Cerebellar nuclear complex (tissue), 1 donor: ENCODE data around the gene NFIB.

Experiments
- DNase-seq, 2 experiments: peaks; one replicate each; lab custom pipeline; 2025; lab: John Stamatoyannopoulos, UW

The NFIB gene

DNA sequence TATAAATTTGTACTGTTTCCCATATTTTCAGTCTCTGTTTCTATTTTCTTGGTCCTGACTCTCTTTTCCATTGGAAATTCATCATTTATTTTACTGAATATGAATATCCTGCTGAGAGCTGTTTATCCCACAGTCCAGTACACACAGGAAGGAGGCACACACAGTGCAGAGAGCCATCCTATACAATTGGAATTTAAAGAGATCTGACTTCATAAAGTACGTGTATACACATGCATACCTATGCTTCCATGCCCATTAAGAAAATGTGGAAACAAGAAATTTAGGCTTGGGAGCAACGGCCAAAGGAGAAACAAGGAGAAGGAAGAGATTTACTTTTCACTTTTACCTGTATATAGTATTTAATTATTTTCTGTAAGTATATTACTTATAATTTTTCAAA is 99.2 kb downstream of the NFIB start:
- no peak for DNase-seq

DNA sequence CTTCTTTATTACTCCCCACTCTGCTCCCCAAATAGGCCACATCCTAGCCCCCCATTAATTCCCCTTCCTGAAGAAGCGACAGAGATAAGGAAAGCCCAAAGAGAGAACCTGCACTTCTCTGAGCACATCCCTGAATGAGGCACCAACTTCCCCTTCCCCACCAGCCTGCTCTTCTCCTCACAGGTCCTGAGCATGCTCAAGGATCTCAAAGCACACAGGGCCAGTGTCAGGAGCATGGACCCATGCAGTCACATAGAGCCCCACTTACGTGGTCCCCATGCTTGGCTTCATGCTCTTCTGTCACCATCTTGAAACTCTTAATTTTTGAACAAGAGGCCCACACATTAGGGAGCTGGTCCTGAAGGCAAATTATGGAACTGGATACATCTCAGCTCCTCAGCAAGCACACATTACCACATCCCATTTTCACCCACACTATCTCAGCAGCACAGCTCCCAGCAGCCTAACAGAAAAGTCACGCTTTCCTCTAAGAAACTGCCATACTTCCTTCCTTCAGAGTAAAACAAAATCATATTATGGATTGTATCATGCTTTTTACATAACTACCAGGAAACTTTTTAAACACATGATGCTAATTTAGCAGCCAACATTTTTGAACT is 99.8 kb downstream of the NFIB start:
- DNase-seq, result no peak

DNA sequence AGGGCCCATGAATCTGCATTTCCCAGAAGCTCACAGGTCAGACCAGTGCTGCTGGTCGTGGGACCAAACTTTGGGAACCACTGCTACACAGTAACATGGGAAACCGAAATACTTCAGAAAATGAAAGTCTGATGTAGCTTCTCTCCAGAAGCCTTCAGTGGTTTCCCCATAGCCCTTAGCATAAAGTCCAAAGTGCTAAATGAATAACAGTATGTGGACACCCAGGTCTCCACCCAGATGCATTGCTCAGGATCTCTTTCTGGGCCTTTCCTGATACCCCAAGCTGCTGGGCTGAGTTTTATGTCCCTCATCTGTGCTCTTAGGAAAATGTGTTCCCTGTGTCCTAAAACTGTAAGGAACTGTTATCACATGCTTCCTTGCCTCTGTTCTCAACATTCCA is 100.4 kb downstream of the NFIB start:
- DNase-seq, result no peak

DNA sequence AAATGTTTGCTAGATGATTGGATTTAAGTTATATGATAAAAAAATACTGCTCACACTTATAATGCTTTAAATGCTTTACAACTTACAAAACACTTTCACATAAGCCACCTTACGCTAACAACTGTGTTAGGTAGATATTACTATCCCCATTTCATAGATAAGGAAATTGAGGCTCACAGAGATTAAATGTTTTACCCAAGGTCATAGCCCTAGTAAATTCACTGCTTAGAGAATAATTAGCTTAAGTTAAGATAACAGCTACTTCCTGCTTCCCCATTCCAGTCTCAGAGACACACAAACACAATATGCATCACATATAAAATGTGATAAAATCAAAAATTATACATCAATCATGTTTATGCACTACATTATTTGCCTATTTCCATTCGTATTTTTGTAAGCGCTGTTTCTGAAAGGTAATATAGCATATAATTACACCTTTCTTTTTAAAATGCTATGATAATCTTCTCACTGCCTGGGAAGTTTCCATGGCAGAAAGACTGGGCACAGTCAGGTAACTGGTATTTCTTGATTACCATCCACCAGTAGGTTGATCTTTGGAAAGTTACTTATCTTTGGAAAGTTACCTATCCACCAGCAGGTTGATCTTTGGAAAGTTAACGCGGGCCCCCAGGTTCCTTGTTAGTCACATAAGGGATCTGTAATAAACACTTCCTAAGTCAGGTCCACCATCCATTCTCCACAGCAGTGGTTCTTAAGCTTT is 101.1 kb downstream of the NFIB start:
- DNase-seq, result no peak

DNA sequence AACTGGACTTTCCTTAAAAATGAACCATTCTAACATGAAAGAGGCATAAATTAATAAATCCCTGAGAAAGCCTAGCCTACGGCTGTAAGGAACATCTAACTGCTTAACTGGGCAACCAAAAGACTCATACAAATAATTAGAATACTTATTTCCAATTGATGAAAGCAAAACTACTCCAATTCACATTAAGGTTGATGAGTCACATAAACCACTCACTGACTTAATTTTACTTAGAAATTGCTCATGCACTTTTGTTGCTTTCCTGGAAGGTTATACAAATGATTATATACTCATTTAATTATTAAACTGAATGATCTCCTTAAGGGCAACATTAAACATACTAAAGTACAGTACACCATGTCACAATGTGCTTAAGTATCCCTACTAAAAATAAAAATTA is 101.9 kb downstream of the NFIB start:
- no peak for DNase-seq

DNA sequence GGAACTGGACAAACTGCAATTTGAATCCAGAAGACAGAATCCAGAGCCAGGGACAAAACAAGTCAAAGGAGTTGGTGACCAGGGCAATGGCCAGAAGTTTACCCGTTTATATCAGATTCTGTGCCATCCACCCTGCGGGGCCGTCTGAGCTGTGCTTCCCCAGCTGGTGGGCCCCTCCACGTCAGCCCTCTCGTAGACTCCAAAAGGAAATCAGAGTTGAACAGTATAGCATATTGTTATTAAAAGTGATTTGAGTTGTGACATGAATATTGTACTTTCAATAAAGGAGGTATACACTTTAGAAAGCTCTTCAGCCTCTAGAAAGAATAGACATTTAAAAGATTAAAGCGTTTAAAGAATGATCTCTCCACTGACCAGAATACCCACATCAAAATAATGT is 102.4 kb downstream of the NFIB start:
- no peak for DNase-seq

DNA sequence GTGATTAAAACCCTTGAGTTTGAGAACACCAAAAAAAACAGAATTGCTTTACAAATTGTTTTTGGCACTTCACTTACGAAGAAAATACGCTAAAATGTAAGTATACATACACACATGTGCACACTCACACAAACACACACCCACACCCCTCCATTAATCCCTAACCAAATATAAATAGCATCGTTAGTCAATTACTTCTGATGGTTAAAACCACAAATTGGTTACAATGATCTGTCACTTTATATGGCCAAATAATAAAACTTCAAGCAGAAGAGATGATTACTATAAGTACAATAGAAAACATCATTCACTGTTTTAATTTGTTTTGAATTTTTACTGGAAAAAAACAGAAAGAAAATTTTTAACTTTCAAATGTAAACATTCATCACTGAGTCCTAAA is 103.5 kb downstream of the NFIB start:
- DNase-seq, result no peak

DNA sequence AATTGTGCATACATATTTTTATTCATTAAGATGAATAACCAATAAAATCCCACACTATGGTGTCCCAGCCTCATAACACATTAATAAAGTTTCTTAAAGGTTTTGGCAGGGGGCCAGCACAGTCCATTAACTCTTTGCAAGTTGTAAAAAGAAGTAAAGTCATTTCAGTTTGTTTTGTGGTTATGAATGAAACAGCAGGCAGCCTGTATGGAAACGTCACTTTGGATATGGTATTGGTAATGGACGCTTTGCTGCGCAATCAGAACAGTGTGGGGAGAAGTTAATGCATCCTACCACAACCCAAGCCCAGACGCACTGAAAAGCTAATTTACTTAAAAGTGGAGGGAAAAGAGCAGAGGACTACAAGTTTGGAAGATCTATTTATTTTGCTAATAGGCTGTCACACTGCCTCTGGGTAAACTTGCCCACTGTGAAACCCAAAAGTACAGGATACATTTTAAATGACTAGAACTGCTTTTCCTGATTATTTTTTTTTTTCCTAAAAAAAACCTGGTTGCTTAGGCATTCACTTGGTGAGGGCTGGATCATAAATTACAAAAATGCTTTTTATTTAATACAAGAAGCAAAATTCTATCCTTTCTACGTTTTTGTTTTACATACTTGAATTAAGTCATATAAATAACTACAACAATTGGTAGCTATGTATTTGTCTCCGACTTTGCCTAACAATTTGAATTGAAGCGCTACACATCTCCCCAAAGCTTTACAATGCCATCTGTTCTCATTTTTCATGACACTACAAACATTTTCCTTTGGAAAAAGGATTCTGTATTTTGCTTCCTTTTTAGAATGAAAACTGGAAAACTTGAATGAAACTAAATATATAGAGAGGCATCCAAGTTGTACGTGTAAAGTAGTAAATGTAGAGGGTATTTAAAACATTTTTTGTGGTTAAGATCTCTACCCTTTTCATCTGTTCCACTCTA is 104.3 kb downstream of the NFIB start:
- no peak for DNase-seq

DNA sequence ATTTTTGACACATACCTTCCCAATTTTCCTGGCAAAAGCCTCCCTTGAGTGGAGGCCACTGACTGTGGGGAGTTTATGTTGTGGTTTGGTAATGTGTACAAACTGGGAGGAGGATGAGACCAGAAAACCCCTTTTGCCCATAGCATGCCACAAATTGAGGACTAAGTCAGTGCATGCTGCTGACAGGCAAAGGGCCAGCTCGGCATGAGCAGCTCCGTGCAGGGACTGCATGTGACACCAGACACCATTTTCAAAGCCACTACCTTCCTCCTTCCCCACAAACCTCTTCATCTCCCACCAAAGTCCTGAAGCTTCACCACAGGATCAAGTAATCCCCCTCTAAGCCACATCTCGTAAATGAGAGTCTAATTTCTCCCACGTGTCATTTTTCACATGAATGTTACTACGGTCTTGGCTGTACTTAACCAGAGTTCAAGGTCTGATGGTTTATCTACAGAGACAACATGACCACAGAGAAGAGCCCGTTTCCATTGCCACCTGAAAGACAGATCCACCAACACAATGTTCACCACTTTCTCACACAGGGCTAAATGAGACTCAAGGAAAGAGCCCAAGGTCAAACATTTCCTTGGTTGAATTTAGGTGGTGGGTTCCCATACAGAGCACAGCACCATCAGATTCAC is 106.5 kb downstream of the NFIB start:
- DNase-seq, result no peak

DNA sequence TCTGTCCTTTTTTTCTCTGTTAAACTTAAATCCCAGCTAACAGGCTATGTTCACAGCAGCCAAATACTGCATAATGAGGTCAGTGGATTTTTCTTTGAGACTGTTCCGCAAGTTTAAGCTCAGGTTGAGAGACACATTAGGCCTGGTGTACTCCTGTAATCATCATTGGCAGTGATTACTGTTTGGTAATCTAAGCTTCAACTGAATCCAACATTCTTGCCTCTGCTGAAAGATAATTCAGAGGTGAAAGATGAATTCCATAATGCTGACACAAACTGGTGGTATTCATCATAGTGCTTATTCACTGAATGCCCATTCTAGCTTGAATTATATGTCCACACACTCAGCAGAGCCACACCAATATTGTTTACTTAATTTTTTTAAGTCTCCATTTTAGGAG is 108.5 kb downstream of the NFIB start:
- DNase-seq, result no peak

DNA sequence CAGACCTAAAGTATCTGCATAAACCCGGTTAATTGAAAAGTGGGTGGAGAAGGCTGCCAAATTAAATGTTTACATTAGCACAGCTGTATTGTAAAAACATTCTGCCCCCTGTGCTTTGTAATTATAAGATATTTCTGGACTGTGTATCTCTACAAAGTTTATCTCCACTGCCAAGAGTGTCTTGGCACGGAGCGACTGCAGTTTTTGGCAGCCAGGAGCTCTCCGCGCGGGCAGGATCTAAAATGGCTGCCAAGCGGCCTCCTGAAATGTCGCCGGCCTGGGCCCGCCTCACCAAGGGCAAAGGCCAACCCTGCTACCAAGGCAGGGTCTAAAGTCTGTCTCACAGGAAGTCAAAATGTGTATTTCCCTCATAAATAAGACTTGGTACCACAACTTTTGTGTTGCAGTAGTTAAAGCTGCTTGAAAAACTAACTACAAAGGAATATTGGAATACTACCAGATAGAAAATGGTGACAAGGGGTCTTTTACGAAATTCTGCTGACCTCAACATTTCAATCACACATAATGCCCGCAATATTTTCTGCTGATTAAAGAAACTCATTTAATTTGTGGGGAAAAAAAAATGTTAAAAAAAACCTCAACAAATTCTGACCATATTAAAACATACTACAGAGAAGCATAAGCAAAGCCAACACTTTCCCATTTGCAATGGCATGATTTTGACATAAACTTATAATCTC is 110.4 kb downstream of the NFIB start:
- DNase-seq, result peak; percentile 42 to 58

DNA sequence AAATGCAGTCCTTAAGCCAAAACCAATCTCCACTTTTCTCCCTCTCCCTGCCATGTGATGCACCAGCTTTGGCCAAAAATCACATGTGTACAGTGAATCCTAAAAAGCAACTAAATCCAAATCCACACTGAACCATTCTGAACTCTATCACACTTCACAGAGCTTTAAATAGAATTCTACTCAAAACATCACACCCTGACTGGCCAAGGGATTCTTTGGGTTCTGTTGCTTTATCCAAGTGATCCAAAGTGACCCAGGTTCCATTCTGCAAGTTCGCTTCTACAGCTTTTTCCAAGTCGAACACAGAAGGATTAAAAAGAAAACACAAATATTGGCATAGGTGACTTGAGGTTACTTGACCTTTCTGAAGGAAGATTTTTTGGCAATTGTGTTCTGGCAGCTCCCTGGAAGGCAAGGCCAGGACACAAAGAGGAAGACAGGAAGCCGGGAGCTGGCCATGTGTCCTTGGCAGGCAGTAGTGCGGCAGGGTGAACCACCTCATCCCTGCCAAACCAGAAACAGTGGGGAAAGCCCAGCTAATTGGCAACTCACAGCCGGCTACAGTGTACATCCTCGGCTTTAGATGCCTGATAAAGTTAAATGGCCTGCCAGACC is 115.0 kb downstream of the NFIB start:
- DNase-seq, result peak; percentile 90 to 96

DNA sequence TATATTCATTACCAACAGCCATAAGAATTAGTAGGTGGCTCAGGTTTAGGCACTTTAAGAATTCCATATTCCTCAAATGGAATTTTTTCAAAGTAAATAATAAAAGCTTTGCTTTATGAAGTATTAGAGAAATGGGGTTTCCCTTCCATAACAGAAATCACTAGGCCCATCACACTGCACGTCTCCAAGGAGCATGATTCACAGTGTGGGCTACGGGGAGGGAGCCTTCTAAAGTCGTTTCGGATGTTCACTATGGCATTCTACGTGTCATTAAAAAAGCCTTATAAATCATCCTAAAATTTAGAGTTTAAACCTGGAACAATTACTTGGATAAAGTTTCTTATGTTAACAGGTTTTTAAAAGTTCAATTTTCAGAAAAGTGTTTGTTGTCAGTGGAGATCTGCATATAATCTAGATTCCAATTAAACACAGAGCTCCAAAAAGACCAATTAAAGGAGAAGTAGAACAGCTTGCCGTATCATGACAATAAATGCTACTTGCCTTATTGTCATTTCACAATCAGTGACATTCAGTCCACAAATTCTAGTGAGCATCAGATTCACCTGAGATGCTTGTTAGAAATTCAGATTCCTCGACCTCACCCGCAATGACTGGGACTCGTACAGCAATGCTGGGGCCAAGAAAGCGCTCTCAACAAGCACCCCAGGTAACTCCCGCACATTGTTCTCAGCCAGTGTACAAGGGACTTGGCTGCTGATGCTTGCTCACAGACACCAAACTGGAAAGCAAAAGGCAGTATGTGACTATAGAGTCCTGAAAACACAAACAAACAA is 115.7 kb downstream of the NFIB start:
- DNase-seq, result no peak

DNA sequence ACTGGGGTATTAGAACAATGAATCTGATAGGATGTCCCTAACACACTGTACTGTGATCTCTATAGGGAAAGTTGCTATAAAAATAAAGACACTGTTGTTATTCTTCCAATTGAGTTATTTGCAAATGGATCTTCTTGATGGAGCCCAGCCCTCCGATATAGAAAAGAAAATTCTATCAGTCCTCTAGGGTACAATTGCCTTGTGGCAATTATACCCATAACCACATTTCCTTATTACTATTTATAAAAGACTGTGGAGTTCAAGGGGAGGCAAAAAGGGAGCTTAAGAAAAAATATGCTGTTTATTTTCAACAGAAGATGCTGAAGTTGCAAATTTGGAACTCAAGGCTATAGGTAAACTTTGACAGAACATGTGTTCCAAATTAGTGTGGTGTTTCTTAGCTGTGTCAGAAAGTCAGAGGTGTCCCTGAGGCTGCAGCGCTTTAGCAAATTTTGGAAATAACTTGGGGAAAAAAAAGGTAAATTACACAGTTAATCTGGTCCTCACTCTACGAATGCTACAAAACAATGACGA is 116.5 kb downstream of the NFIB start:
- DNase-seq, result no peak

DNA sequence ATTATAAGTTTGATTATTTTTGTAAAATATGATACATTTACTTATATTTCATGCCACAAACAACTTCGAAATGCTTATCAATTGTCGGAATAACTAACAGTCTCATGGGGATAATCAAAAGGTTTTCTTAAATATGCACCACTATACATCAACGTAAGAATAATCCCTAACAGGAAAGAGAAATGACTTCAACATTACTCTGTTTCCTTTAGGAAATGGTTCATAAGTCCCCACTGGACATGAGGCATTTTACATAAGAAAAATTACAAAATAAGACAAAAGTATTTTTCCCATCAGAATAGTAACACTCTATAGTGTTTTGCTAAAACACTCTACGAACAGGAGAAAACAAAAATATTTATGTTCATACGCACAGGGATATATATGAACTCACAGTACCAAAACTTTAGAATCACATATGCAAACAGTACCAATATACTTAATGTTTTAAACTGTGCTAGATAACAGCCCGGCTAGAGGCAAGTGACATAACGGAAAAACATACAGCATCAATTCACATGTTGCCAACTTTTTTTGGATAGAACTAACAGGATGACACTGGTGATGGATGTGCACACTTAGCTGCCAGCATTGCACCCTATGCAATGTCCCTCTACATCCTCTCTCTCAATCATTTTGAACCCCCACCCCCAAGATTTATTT is 120.5 kb downstream of the NFIB start:
- no peak for DNase-seq

DNA sequence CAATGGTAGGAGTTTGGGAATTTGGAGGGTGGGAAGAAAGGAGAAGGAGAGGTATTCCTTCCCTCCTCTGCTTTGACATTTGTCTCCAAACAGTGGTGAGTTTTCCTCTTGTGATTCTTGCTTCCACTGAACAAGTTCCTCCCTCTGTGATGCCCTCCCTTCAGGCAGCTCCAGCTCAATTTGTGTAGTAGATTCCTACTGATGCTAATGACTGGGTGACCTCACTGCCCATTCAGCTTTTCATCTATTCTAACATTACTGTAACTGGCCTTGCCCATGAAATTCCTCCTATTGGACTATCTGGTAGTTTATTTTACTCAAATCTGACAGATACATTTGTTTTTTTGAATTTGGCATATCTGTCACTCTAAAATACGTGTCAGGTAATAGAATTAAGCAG is 121.4 kb downstream of the NFIB start:
- no peak for DNase-seq

DNA sequence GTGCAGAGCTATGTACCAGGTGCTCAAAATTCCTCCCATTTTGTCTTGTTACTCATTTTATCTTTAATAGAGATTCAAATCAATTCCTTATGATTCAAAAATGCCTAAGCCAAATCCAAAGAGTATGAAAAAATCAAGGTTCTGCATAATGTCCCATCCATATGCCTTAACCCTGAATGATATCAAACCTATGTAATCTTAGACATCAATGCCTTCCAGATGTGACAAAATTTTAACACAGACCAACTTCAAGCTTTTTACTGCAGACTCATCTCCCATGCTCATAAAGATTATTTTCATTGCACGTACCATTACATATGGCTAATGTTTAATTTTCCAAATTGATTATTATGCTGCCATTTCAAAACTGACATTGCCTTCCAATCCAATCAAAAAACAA is 122.4 kb downstream of the NFIB start:
- DNase-seq, result no peak

DNA sequence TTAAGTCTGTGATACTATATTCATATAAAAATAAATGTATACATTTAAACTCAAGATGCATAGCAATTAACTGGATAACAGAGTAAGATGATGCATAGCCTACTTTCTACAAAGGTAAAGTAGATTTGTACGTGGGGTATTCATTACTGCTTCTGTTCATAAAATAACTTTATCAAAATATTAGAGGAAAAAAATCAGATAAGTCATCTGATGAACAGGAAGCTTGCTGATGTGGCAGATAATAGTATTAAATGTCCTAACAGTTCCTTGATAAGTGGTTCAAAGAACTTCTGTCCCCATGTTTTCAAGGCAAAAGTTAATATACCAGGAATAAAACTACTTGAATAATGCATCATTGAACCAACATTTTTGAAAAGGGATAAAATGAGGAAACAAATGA is 123.7 kb downstream of the NFIB start:
- DNase-seq, result no peak

DNA sequence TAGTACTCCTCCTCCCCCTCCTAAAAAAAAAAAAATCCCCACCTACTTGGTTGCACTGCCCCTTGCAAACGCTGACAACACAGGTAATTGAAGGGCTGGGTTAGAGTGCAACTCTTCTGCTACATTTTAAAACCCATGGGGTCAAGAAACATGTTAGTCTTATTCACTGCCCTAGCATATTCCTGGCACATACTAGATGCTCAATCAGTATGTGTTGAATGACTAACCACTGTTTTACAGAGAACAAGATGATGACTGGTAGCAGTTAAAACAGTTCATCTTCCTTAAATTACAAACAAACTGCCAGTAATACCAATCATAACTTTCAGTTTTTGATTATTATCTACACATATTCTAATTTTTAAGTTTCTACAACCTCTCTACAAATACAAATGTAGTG is 124.4 kb downstream of the NFIB start:
- DNase-seq, result no peak

DNA sequence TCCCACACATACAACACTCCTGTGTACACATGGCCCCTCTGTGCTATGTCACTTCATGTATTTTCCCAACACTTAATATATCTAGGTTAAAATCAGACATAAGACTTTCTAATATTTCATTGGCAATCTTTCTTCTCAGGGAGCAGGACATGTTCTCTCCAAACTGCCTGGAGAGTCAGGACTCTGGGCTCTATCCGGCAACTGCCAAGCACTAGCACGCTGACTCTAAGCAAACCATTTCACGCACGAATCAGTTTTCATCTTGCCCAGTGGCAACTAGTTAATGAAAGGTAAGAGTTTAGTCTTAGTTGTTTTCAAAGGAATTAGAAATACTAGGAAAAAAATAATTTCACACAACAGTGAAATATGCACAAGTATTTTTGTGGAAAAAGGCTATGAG is 124.8 kb downstream of the NFIB start:
- no peak for DNase-seq
